Inflammatory macrophage (primary cell): ENCODE data around the gene SH2B2.
"Not testable (repeated sequence)": the region's sequence is repeated elsewhere in the genome, so short reads cannot be mapped to it uniquely, and the experiment has no call there.

Experiments used
- DNase-seq, 2 donors: peaks; one replicate each; pipeline ENCODE4 v3.0.0-alpha.2; 2020 to 2022

Gene SH2B2

DNA sequence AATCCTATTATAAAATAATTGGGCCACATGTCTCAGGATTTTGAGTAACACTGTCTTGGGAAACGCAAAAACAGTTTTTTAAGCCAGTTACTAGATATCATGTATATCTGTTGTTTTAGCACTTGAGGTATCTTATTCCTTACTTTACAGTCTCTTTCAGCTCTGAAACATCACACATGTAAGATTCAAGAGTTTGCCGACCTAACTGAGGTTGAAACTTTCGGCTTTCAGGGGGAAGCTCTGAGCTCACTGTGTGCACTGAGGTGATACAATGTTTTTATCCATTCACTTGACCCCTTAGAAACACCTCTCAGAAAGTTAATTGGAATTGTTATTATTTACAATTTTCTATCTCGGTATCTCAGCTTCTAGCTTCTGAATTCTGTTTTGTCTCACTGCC, 50.8 kb downstream of the SH2B2 start:
- not testable (repeated sequence) for DNase-seq

DNA sequence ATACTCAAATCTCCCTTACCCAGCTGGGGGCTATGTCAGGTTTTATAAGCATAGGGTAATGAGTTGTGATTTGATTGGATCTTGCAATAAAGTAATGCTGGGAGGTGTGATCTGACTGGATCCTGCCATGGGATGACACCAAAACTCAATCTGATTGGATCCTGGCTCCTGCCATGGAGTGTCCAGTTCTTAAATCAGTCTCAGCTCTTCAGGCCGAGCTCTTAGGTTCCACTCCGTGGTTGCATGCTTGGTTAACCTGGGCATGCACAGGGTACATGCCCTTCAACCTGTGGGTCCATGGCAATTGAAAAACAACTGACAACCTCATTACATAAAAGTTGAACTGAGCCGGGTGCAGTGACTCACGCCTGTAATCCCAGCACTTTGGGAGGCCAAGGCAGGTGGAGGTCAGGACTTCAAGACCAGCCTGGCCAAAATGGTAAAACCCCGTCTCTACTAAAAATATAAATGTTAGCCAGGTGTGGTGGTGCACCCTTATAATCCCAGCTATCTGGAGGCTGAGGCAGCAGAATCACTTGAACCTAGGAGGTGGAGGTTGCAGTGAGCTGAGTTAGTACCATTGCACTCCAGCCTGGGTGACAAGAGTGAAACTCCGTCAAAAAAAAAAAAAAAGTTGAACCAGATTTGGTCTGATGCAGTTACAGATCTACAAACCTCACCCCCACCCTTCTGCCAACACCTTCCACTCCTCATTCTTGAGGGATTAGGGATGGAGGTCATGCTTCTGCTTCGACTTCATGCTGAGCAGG, 54.1 kb downstream of the SH2B2 start:
- not testable (repeated sequence) for DNase-seq

DNA sequence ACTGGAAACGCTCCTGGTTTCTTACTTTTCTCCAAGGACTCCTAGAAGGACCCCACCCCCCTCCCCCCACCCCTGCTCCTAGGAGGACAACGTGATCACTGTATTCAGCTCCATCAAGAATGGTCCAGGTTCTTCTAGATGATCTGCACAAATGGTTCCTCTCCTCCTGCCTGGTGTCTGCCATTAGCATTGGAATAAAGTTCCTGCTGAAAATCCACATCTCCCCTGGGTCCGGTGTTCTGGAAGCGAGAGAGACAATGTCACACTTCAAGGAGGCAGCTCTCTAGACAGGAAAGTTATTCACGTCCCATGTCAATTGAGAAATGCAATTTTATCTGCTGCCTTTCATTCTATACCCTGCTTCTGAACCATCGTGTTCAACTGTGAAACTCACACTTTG, 60.3 kb downstream of the SH2B2 start:
- not testable (repeated sequence) for DNase-seq

DNA sequence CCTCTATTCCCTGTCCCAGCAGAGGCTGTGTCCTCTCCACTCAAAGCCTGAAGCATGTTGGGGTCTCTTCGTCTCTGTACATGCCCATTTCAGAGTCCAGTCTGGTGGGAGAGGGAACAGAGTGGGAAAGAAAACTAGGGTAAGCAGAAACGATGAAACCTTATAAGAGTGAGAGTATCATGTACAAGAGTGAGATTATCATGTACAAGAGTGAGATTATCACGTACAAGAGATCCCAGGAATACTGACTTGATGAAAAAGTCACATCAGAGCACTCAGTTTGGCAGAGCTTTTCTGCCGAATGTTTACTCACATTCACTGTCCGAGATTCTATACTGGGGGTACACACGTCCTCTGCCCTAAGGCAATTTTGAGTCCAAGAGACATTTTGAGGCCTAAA, 69.7 kb downstream of the SH2B2 start, which contains the start of gene SPDYE6:
Gene SPDYE6, minus strand, starts transcription at position 101 of the 400 bp plus-strand sequence. CDS start 421 bp downstream, outside the sequence.
- DNase-seq = not testable (repeated sequence)

DNA sequence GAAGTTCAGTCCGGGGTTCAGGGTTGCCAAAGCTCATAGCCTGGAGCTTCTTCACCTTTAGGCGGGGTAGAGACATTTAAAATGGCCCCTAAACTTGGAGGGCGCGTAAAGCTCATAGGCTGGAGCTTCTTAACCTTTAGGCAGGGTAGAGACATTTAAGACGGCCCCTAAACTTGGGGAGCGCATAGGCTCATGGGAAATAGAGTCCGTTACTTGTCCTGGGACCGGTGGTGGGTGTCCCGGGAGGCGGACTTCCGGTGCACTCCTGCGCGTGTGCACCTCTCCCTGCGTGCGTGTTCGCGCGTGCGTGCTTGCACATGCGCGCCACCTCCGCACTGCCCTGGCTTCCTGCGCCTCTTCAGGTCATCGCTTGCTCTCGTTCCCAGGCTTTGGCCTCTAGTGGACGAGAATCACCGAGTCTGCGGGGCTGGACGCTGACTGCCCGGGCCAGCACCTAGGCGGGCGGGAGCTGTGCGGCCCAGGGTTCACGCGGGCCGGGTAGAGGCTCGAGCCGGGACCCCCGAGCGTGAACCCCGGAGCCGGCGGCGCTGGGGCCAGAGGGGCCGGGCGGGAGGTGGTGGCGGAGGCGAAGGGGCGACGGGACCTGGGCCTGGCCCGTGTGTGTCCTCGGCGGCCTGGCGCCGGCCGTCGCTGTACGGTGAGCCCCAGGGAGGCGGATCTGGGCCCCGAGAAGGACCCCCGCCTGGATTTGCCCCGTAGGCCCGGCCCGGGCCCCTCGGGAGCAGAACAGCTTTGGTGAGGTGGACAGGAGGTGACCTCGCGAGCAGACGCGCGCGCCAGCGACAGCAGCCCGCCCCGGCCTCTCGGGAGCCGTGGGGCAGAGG, 77.1 kb downstream of the SH2B2 start:
- peak; percentile 99 for DNase-seq

DNA sequence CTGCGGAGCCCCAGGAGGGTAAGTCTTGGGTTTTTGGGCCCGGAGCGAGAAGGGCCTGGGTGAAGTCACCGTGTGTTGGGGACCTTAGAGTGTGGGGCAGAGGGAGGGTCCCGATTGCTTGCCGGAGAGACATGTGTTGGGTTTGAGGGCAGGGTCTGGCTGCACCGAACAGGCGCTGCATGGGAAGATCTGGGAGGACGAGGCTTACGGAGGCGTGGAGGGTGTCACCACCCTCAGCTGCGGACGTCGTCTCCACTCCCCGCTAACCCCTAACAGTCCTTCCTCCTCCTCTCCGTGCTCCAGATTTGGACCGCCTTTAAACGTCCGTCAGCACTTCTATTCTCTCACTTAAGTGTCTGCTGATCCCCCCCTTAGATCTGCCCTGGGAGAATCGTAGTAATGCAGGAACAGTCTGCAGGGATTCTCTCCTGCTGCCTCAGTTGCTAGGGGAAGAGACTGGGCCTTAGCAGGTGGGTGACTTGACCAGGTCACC, 77.8 kb downstream of the SH2B2 start:
- peak in 1 of 2 donors; percentile 11 for DNase-seq

DNA sequence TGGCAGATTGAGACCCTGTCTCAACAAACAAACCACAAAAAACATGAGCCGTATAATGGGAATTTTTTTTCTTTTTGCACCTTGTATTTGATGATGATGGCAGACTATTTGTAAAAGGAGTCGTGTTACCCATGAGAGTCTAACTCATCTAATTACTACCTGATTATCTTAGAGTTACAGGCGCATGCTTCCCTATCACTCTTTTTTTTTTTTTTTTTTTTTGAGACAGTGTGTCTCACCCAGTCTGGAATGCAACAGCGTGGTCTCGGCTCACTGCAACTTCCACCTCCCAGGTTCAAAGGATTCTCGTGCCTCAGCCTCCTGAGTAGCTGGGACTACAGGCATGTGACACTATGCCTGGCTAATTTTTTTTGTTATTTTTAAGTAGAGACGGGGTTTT, 78.7 kb downstream of the SH2B2 start:
- DNase-seq = not testable (repeated sequence)

DNA sequence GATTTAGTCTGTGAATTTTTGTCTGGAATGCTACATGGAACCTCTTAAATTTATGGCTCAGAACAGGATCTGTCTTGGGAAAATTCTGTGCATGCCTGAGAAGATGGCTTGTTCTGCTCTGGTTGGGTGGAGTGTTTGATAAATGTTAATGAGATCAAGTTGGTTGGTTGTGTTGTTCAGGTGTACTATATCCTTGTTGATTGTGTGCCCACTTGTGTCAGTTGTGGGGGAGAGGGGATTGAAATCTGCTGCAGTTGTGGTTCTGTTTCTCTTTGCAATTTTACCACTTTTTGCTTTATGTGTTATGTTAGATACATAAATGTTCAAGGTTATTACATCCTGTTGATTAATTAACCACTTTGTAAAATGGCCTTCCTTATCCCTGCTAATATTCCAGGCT, 83.4 kb downstream of the SH2B2 start:
- DNase-seq = not testable (repeated sequence)
